Endothelial cell (in vitro differentiated cells): Measurements from ENCODE around the gene RERG. TPM values are rescaled to one million over a fixed set of nuclear protein-coding genes. Genes with fewer than 3 reads are reported as not detected.

ENCODE experiments used
- DNase-seq: peaks from one replicate; pipeline ENCODE4 v3.0.0; 2021; ENCODE audit warnings: low spot score
- H3K27ac Mint-ChIP-seq: one replicate; pipeline ENCODE4 v1.8.0; 2021; ENCODE audit warnings: mixed read lengths, inconsistent platforms; ENCODE audit not compliant: unreplicated experiment
- H3K27me3 Mint-ChIP-seq: one replicate; pipeline ENCODE4 v1.8.0; 2021; ENCODE audit warnings: mild to moderate bottlenecking, moderate library complexity, mixed read lengths, inconsistent platforms; ENCODE audit not compliant: unreplicated experiment
- H3K36me3 Mint-ChIP-seq: one replicate; pipeline ENCODE4 v1.8.0; 2021; ENCODE audit warnings: mild to moderate bottlenecking, low read depth, mixed read lengths, inconsistent platforms; ENCODE audit not compliant: unreplicated experiment
- H3K4me1 Mint-ChIP-seq: one replicate; pipeline ENCODE4 v1.8.0; 2021; ENCODE audit warnings: mild to moderate bottlenecking, mixed read lengths, inconsistent platforms; ENCODE audit not compliant: unreplicated experiment
- H3K4me3 Mint-ChIP-seq: one replicate; pipeline ENCODE4 v1.8.0; 2021; ENCODE audit warnings: mild to moderate bottlenecking, mixed read lengths, inconsistent platforms; ENCODE audit not compliant: unreplicated experiment
- H3K9me3 Mint-ChIP-seq: one replicate; pipeline ENCODE4 v1.8.0; 2021; ENCODE audit warnings: mixed read lengths, inconsistent platforms; ENCODE audit not compliant: unreplicated experiment
- CTCF ChIP-seq: fragments of 200-600 bp; sonication (generic); IDR thresholded peaks from one replicate; pipeline ENCODE4 v1.5.0; 2021; ENCODE audit warnings: antibody characterized with exemption; ENCODE audit not compliant: unreplicated experiment
- total RNA-seq: library from RNA; stranded (reverse); fragmentation: NEBNext Ultra II Directional; extraction: Animal tissue kit (Norgen Biotek cat#: 25700); gene quantifications from one replicate; pipeline ENCODE4 v1.2.1, GENCODE V29; 2021; ENCODE audit not compliant: unreplicated experiment

The RERG gene
- total RNA-seq, 1 donor from 2014 or later: 2.5 TPM

- no peak overlapping the region for H3K4me3 Mint-ChIP-seq
- DNase-seq: no peak
- no peaks in the 10 kb centered on the region for H3K36me3 Mint-ChIP-seq
- H3K4me1 Mint-ChIP-seq: peaks cover 3% of the 10 kb centered on the region
- no peaks in the 10 kb centered on the region for H3K9me3 Mint-ChIP-seq
- H3K27ac Mint-ChIP-seq: no peak overlapping the region
- no peaks in the 10 kb centered on the region for H3K27me3 Mint-ChIP-seq
- no peak for TF ChIP-seq CTCF
These were observed 98.9 kb downstream of the RERG start for GRCh38 chr12:15122344-15122743.

- H3K27me3 Mint-ChIP-seq: no peaks in the 10 kb centered on the region
- no peaks in the 10 kb centered on the region for H3K36me3 Mint-ChIP-seq
- DNase-seq: no peak
- H3K27ac Mint-ChIP-seq: no peak overlapping the region
- no peak for TF ChIP-seq CTCF
- H3K4me1 Mint-ChIP-seq: peaks cover 3% of the 10 kb centered on the region
- H3K9me3 Mint-ChIP-seq: no peaks in the 10 kb centered on the region
- H3K4me3 Mint-ChIP-seq: no peak overlapping the region
These were observed 102.3 kb downstream of the RERG start for GRCh38 chr12:15118955-15119354.

- H3K9me3 Mint-ChIP-seq: no peaks in the 10 kb centered on the region
- no peak for DNase-seq
- no peak overlapping the region for H3K27ac Mint-ChIP-seq
- no peak overlapping the region for H3K4me3 Mint-ChIP-seq
- H3K4me1 Mint-ChIP-seq: peaks cover 3% of the 10 kb centered on the region
- TF ChIP-seq CTCF: no peak
- no peaks in the 10 kb centered on the region for H3K36me3 Mint-ChIP-seq
- H3K27me3 Mint-ChIP-seq: no peaks in the 10 kb centered on the region
These were observed 104.2 kb downstream of the RERG start for GRCh38 chr12:15116983-15117382.

- no peak for DNase-seq
- H3K27me3 Mint-ChIP-seq: no peaks in the 10 kb centered on the region
- no peaks in the 10 kb centered on the region for H3K9me3 Mint-ChIP-seq
- H3K4me1 Mint-ChIP-seq: peaks cover 3% of the 10 kb centered on the region
- H3K36me3 Mint-ChIP-seq: no peaks in the 10 kb centered on the region
- no peak overlapping the region for H3K27ac Mint-ChIP-seq
- no peak overlapping the region for H3K4me3 Mint-ChIP-seq
- no peak for TF ChIP-seq CTCF
These were observed 105.1 kb downstream of the RERG start for GRCh38 chr12:15116086-15116485.

- TF ChIP-seq CTCF: no peak
- Mint-ChIP-seq H3K9me3 (no peaks in the 10 kb centered on the region), H3K27ac (no peak overlapping the region), H3K27me3 (no peaks in the 10 kb centered on the region), H3K4me1 (peaks cover 3% of the 10 kb centered on the region), H3K4me3 (no peak overlapping the region), H3K36me3 (no peaks in the 10 kb centered on the region)
- no peak for DNase-seq
These were observed 105.8 kb downstream of the RERG start for GRCh38 chr12:15115434-15115833.
